Amniotic stem cell (primary cell): ENCODE measurements around the gene CNTNAP5.

Experiments
- DNase-seq: peaks from one replicate; lab custom pipeline; 2025; lab: John Stamatoyannopoulos, UW

The CNTNAP5 gene

GRCh38 chr2:124269348-124269747, 244.3 kb downstream of the CNTNAP5 start:
- no peak for DNase-seq

- no peak for DNase-seq
These were observed 247.3 kb downstream of the CNTNAP5 start for GRCh38 chr2:124272261-124272841.

GRCh38 chr2:124281541-124281940, 256.5 kb downstream of the CNTNAP5 start:
- DNase-seq: no peak

GRCh38 chr2:124283096-124283495, 258.0 kb downstream of the CNTNAP5 start:
- no peak for DNase-seq

- DNase-seq: no peak
These were observed 261.1 kb downstream of the CNTNAP5 start for GRCh38 chr2:124286089-124286783.

GRCh38 chr2:124289060-124289459, 264.0 kb downstream of the CNTNAP5 start:
- DNase-seq: no peak

- no peak for DNase-seq
These were observed 264.5 kb downstream of the CNTNAP5 start for GRCh38 chr2:124289615-124290014.

GRCh38 chr2:124296470-124296869, 271.4 kb downstream of the CNTNAP5 start:
- no peak for DNase-seq

- no peak for DNase-seq
These were observed 276.8 kb downstream of the CNTNAP5 start for GRCh38 chr2:124301915-124302314.

GRCh38 chr2:124308319-124309062, 283.4 kb downstream of the CNTNAP5 start:
- DNase-seq: no peak

GRCh38 chr2:124309563-124310138, 284.6 kb downstream of the CNTNAP5 start:
- DNase-seq: no peak

- no peak for DNase-seq
These were observed 285.6 kb downstream of the CNTNAP5 start for GRCh38 chr2:124310671-124311070.

GRCh38 chr2:124314084-124314483, 289.0 kb downstream of the CNTNAP5 start:
- DNase-seq: no peak

GRCh38 chr2:124315221-124315880, 290.3 kb downstream of the CNTNAP5 start:
- DNase-seq: no peak

GRCh38 chr2:124316133-124316532, 291.0 kb downstream of the CNTNAP5 start:
- DNase-seq: no peak

GRCh38 chr2:124316881-124317605, 292.0 kb downstream of the CNTNAP5 start:
- DNase-seq: no peak

GRCh38 chr2:124317628-124318027, 292.5 kb downstream of the CNTNAP5 start:
- no peak for DNase-seq

- DNase-seq: no peak
These were observed 293.8 kb downstream of the CNTNAP5 start for GRCh38 chr2:124318913-124319312.

GRCh38 chr2:124319577-124319976, 294.5 kb downstream of the CNTNAP5 start:
- no peak for DNase-seq

GRCh38 chr2:124320051-124320688, 295.1 kb downstream of the CNTNAP5 start:
- no peak for DNase-seq

GRCh38 chr2:124323321-124323720, 298.2 kb downstream of the CNTNAP5 start:
- DNase-seq: no peak
